OCI-M1 (cell line): ENCODE measurements around the gene TLR5.

Source experiments
- DNase-seq: peaks from one replicate; lab custom pipeline; 2025; lab: John Stamatoyannopoulos, UW

Gene TLR5

DNA sequence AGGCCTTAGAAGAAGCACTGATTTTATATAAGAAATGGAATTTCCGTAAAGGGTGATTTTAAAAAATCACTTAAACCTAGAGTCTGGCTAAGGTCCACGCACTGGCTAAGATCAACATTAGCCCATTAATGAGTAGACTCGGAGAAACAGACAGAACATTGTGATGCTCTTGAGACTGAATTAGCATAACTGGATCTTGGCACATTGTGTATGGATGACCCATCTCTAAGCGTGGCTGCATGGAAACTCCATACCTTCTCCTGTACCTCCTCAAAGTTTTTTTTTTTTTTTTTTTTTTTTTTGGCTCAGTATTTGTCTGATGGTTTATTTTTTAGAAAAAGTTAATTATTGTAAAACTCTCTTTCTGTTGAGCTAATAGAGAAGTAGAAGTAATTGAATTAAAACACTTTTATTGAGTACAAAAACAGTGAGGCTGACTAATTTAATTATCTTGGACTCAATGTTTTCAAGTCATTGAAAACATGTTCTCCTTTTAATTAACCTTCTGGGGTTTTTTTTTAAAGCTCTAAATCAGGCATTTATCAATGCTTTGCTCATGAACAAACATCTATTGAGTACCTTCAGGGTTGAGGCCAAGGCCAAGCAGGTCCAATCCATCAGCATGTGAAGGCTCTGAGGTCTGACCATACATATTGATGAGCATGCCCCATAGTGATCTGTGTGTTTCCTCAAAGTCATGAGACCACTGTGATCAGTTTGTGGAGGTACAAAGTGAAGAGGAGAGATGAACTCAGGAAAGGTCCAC is 74.0 kb downstream of the TLR5 start:
- no peak for DNase-seq

DNA sequence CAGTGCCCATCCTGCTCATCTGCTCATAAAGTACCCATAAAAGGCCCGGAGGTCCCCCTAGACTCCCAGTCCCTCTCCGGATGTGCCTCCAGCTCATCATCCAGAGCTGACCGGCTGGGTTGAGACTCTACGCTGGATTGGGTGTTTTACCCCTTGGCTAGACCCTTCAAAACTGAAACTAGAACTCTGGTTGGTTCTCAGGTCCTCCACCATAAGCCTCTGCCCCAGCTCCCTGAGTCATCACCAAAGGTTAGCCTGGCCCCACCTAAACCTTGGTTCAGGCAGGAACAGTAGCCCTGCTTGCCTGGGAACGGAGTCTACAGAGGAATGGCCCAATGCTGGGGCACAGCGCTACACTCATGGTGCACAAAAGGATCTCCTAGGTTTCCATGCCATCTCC is 75.1 kb downstream of the TLR5 start:
- DNase-seq = no peak

DNA sequence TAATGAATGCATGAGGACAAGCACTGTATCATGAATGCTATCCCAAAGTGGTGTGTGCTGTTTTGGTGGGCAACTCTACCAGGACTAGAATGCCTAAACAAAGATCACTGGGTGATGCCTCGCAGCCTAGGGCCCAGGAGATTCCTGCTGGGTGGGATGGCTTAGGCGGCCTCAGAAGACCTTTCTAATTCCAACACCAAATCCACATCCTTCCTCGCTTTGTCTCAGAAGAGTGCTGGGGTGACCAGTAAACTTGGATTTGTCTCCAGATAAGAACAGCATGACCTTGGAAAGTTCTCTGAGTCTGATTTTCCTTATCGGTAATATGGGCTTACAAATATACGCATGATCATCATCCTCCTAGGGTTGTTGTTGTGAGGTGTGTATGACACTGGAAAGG is 76.6 kb downstream of the TLR5 start:
- DNase-seq = no peak

DNA sequence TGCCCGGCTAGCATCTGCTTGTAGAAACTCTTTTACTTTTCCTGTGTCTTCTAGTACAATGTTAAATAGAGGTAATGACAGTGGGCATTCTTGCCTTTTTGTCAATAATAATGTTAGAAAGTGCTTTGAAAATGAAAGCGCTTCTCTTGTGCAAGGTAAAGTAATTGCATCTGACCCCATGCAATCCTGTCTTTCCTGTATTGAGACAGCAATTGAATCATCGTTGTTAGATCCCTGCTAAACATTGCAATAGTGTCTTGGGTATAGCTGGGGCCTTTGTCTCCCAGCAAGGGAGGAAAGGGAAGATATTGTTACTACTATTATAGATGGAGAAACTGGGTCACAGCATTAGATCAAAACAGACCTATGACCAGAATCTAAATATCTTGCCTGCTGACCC is 80.9 kb downstream of the TLR5 start:
- no peak for DNase-seq

DNA sequence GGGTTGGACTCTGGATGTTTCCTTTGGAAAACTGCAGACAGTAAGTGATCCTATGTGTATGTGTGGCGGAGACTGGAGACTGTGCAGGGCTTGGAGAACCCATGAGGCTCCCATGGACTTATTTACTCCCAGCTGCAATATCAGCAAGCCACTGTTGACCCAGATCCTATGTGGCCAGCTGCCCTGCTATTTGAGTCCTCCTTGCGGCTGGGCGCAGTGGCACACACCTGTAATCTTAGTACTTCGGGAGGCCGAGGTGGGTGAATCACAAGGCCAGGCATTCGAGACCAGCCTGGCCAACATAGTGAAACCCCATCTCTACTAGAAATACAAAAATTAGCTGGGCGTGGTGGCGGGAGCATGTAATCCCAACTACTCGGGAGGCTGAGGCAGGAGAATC is 83.5 kb downstream of the TLR5 start:
- no peak for DNase-seq
